GM19324 (cell line): ENCODE results near the gene IDUA.
"Not testable (repeated sequence)": the region's sequence is repeated elsewhere in the genome, so short reads cannot be mapped to it uniquely, and the experiment has no call there.

ENCODE experiments used
- ATAC-seq: cut with Tn5 transposase; IDR thresholded peaks from one replicate; pipeline ENCODE4 v1.9.1; 2021; ENCODE audit warnings: mild to moderate bottlenecking, moderate library complexity; ENCODE audit not compliant: unreplicated experiment, low FRiP score

Gene IDUA

DNA sequence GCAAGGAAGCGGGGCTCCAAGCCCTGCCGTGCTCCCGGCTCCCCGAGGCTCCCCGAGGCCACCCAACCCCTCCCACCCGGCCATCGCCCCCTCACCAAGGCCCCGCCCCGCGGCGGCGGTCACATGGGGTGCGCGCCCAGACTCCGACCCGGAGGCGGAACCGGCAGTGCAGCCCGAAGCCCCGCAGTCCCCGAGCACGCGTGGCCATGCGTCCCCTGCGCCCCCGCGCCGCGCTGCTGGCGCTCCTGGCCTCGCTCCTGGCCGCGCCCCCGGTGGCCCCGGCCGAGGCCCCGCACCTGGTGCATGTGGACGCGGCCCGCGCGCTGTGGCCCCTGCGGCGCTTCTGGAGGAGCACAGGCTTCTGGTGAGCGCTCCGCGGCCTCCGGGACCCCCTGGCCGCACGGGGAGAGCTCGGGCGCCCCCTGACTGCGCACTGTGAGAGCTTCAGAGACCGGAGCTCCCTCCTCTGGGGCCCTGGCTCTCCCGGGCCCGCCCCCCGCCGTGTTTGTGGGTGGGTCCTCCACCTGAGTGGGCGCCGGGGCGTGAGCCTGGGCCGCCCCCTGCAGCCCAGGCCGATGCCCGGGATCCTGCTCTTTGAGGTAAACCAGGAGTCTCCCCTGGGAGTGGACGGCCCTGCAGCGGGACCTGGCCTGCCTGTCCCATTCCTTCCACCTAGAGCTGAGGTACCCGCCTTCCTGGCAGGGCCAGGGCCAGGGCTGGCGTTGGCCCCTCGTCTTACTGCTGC lies at the start of gene IDUA:
TSS of gene IDUA (plus strand) at position 166 of the 745 bp plus-strand sequence. CDS start at position 207, 41 bp downstream.
- ATAC-seq, result peak; percentile 71

DNA sequence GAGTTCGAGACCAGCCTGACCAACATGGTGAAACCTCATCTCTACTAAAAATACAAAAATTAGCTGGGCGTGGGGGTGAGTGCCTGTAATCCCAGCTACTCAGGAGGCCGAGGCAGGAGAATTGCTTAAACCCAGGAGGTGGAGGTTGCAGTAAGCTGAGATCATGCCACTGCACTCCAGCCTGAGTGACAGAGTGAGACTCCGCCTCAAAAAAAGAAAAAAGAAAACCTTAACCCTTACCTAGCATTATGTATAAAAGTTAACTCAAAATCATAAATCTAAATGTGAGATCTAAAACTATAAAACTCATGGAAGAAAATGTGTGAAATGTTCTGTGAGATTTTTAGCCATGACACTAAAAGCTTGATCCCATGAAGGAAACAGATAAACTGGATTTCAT lies 47.3 kb upstream of the IDUA start:
- ATAC-seq, result not testable (repeated sequence)

DNA sequence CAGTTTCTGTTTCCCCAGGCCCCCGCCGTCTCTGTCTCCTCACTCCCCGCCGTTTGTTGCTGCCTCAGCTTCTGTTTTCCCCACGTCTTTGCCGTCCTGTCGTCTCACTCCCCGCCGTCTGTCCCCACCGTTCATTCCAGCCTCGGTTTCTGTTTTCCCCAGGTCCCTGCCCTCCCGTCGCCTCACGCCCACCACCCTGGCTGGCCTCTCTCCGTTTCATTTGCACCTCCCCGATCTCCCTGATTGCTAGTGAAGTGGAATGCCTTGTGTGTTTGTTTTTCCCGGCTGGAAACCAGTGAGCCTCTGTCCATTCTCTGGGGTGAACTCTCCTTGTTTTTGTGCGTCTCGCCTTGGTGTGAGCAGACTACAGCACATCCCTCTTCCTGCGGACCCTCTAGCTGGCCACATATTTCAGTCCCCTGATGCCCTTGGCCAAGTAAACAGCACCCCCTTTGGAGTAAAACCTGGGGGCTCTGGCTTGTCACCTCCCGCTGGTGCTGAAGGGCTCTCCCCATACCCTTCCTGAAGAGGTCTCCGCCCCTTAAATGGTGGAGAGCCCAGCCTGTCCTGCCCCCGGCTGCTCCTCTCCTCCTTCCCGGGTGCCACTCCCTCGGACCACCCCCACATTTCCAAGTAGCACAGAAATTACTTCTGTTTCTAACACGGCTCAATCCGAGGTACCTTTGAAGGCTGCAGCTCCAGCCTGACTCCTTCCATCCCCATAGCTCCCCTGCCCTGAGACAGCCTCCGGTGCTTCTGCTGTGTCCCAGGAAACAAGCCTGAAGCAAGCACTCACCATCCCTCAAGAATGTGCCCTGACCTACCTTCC lies 41.4 kb upstream of the IDUA start:
- no peak for ATAC-seq

DNA sequence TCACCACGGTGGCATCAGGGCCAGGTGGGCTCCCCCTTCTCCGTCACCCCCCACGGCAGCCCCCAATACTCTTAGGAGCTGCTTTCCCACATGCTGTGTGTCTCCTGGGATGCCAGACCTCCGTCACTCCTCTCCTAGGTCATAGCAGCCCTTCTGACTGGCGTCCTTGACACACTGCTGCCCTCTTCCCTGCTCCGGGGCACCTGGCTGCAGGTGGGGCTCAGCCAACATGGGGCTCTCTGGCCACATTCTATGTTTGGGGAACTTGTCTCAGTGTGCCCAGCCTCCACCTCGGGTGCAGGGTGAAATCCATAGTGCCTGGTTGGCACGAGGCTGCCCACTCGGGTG lies 40.8 kb upstream of the IDUA start:
- ATAC-seq, result no peak

DNA sequence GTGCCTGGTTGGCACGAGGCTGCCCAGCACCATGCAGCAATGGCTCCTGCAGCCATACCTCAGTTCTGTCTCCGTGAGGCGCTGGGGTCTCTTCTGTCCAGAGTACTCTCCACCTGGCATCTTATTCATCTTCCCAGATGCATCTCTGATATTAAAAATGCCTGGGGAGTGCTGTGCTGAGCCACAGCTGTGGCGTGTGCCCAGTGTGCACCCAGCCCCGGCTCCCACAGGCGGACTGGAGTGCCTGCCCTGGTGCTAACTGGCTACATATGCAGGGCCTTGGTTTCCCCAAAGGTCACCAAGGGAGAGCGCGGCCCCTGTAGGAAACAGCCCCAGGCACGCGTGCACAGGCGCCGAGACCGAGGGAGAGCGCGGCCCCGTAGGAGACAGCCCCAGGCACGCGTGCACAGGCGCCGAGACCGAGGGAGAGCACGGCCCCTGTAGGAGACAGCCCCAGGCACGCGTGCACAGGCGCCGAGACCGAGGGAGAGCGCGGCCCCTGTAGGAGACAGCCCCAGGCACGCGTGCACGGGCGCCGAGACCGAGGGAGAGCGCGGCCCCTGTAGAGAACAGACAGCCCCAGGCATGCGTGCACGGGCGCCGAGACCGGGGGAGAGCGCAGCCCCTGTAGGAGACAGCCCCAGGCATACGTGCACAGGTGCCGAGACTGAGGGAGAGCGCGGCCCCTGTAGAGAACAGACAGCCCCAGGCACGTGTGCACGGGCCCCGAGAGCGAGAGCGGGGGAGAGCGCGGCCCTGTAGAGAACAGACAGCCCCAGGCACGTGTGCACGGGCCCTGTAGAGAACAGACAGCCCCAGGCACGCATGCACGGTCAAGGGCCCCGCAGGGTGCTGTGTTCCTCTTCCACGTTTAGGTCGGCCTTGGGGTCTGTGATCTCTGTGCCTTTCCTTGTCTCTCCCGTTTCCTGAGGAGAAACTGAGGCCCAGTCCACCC lies 40.0 kb upstream of the IDUA start:
- ATAC-seq, result no peak

DNA sequence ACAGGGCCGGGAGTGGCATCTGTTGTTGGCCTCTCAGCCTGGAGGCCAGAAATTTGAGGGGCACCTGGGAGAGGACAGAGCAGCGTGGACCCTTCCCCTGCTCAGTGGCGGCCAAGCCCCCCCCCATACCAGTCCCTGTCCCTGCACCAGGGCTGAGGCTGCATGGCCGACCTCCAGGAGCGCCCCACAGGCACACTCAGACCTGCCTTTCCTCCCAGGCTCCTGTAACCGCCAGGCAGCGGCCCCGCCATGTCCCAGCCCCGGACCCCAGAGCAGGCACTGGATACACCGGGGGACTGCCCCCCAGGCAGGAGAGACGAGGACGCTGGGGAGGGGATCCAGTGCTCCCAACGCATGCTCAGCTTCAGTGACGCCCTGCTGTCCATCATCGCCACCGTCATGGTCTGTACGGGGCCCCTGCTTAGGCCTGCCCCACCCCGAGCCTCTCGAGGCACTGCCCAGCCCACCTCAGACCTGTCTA lies 39.3 kb upstream of the IDUA start:
- no peak for ATAC-seq

DNA sequence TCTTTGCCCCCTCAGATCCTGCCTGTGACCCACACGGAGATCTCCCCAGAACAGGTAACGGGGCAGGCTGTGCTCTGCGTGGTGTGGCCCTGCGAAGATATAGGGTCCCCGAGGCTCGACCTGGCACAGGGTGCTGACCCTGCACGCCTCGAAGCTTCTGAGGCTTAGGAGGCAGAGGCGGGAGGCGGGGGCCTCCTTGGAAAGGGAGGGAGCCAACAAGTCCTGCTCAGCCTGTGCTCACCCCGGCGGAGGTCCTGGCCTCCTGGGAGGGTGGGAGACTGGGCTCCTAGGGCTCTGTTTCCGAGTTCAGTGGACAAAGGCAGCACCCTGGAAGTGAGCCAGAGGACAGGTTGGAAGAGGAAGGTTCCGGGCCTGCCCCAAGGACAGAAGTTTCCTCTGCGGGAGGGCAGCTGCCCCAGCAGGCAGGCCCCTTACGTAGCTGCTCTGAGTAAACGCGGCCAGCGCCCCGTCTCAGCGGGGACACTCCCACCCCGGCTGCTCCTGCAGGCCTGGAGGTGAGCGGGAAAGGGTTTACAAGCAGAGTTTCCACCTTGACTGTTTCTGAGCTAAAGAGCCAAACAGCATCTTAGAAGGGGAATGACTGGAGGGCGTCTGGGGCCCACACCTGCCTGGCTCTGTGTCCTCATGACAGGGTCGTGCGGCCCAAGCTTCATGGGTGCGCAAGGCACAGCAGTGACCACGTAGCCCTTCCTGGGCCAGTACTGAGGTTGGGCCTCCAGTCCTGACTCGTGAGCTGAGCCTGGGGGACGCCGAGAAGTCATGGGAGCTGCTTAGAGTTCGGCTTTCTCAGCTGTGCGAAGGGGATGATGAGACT lies 38.5 kb upstream of the IDUA start:
- no peak for ATAC-seq

DNA sequence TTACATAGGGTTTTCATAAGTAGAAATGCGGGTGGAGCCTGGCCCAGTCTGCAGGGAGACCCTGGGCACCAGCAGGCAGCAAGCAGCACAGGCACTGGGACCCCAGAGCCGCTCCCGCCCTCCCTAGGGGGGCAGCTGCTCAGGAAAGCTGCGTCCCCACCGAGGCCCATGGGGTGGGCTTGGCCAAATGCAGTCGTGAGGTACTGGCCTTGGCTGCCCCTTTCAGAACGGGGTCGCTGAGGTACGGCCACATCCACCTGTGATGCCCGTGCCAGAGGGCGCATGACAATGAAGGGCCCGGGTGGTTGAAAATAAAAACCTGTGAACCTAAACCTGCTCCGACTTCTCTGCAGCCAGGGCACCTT lies 37.9 kb upstream of the IDUA start:
- no peak for ATAC-seq

DNA sequence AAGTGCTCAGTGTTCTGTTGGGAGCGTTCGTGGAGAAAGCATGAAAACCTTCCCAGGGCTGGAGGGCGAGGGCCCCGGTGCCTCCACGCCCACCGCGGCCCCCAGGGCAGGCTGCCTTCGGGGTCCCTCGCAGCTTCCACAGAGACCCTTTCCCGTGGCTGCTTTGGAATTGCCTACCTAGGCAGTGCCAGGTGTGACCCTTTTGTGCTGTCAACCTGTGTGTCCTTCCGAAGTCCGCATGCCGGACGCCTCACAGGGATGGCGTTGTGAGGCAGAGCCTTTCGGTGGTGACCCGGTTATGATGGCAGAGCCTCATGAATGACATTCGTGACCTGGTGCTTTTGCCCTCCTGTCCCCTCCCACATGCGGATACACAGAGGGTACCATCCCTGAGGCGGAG lies 37.2 kb upstream of the IDUA start:
- no peak for ATAC-seq

DNA sequence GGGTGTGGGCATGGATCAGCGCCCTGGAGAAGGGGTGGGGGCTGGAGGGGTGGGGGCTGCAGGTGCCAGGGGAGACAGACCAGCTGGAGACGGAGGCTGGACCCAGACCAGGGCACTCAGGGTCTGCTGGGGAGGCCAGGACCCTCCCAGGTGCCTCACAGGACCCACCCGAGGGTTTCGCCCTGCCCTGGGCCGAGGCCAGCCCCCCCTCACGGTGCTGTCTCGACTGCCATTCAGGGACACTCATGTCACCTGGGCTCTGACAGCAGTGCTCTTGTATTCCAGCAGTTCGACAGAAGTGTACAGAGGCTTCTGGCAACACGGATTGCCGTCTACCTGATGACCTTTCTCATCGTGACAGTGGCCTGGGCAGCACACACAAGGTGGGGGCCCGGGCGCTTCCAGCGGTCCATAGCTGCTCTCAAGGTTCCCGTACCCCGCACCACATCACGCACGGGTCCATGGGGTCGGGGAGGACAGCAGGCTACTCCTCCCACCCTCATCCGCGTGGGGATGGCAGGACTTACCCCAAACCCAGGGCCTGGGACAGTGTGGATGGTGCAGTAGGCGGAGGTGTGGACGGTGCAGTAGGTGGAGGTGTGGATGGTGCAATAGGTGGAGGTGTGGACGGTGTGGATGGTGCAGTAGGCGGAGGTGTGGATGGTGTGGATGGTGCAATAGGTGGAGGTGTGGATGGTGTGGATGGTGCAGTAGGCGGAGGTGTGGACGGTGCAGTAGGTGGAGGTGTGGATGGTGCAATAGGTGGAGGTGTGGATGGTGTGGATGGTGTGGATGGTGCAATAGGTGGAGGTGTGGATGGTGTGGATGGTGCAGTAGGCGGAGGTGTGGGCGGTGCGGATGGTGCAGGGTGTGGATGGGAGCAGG lies 36.5 kb upstream of the IDUA start:
- no peak for ATAC-seq

DNA sequence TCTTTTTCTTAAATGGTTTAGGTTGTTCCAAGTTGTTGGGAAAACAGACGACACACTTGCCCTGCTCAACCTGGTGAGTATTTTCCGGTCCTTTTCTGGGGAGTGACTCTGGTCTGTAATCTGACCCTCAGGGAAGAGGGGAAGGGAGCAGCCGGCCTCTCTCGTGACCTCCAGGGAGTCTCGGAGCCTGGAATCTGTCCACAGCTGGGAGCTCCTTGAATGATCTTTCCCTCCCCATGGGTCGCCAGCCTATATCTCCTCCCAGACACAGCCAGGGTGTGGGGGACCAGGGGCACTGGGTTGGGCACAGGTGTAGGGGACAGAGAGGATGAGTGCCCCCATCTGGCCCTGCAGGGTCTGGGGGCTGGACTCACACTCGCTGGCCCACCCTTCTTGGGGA lies 35.7 kb upstream of the IDUA start:
- ATAC-seq, result no peak

DNA sequence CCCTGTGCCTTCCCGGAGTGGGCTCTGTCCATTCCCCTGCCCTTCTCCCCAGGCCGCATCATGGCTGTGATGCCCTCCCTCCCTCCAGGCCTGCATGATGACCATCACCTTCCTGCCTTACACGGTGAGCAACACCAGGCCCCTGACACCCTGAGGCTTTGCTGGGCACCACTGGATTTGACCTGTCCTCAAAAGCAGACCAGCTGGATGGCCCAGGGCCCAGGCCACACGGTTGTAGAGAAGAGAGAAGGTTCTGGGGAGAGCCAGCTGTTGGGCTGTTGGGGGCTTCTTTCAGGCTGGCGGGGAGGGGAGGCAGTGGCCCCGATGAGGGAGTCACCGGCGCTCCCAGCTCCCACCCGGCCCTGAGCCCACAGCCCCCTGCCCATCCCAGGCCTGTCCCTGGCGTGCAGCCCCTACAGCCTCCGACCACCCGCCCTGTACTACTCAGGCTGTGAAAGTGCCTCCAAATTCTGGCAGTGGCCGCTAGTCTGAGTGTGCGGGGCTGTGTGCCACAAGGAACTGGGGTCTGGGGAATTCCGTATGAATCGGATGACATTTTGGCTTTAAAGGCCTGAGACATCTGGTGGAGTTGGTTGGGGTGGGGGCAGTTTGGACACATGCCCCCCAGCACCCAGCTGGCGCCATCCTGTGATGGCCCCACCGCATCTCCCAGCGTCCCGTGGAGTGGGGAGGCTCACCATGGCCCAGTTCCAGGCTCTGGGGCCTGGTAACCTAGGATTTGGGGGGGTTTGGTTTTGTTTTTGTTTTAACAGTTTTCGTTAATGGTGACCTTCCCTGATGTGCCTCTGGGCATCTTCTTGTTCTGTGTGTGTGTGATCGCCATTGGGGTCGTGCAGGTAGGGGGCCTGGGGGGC lies 35.0 kb upstream of the IDUA start:
- ATAC-seq, result no peak

DNA sequence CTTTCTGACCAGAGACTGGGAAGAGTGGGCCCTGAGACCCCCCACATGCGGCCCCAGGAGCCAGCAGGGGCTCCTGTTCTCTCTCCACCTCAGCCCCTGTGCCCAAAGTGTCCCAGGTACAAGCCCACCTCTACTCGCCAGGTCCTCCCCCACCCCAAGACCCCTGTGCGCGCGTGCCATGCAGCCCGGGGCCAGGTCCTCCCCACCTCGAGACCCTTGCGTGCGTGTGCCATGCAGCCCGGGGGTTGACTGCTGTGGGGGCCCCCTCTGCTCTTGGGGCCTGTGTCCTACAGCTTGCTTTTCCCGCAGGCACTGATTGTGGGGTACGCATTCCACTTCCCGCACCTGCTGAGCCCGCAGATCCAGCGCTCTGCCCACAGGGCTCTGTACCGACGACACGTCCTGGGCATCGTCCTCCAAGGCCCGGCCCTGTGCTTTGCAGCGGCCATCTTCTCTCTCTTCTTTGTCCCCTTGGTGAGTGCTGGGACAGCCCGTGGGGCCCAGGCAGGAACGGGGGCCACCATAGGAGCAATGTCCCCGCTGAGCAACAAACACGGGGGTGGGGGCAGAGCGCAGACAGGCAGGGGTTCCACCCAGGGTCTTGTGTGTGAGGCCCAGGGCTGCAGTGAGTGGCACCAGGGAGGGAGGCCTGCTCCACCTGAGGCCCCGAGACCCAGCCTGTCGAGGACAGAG lies 33.8 kb upstream of the IDUA start:
- no peak for ATAC-seq

DNA sequence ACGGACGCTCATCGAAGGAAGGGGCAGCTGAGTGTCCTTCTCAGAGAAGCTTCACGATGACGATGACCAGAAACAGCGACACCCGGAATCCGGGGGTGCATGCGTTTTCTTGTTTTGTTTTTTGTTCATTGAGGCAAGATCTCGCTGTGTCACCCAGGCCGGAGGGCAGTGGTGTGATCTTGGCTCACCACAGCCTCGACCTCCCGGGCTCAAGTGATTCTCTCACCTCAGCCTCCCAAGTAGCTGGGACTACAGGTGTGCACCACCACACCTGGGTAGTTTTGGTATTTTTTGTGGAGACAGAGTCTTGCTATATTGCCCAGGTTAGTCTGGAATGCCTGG lies 33.3 kb upstream of the IDUA start:
- no peak for ATAC-seq

DNA sequence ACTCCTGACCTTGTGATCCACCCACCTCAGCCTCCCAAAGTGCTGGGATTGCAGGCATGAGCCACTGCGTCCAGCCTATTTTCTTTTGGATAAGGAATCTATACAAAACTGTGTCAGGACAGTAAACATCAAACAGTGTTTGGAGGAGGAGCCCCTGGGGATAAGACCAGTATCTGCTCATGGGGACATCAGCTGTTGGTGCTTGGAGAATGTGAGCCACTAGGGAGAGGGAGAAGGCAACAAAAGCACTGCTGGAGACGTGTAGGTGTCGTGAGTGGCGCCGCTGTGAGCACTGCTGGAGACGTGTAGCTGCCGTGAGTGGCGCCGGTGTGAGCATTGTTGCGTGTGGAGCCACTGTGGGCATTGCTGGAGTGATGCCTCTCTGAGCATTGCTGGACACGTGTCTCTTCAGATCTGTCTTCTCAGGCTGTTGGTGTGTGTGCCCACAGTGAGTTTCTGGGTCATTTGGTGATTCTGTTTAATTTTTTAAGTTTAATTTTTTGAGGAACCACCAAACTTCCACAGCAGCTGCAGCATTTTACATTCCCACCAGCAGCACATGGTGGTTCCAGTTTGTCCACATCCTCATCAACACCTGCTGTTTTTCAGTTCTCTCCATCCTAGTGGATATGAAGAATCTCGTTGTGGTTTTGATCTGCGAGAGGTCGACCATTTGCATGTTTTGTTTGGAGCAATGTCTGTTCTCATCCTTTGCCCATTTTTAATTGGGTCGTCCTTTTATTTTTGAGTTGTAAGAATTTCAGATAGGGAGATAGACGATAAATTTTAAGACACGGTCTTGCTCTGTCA lies 32.4 kb upstream of the IDUA start:
- no peak for ATAC-seq

DNA sequence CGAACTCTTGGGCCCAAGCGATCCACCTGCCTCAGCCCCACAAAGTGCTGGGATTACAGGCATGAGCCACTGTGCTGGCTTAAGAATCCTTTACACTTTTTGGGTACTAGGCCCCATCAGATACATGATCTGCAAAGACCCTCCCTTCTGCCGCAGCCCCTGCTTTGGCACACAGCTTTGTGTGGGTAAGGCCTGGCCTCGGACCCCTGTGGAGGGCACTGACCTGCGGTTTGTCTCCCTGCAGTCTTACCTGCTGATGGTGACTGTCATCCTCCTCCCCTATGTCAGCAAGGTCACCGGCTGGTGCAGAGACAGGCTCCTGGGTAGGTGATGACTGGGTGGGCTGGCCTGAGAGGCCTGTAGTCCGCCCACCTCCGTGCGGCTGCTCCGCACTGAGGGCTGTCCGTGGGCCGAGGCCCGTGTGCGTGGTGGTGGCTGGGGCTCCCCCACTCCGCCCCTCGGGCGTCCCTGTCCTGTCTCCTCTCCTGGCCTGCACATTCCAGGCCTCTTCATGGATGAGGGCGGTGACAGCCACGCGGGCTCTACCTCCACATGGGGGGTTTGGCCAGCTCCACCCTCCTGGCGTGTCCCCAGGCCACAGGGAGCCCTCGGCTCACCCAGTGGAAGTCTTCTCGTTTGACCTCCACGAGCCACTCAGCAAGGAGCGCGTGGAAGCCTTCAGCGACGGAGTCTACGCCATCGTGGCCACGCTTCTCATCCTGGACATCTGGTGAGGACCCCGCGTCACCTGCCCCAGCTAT lies 31.5 kb upstream of the IDUA start:
- no peak for ATAC-seq
